T-helper 1 cell treated with Interleukin-12 subunit alpha and Interleukin-12 subunit beta and Interleukin-4 antibody, amounts not matched to agents 30 ng/mL and 1 ng/mL, for 36 hours (primary cell): Measurements from ENCODE around the gene PDGFD. TPM values are rescaled to one million over a fixed set of nuclear protein-coding genes. Genes with fewer than 3 reads are reported as not detected.

ENCODE experiments used
- intact Hi-C: fragments of 100-400 bp; cut with micrococcal nuclease; formaldehyde crosslinking; loops from one replicate; pipeline ENCODE4 v1.15.1; 2024
- total RNA-seq: library from RNA; stranded (reverse); gene quantifications from 2 replicates; pipeline ENCODE4 v1.2.3, GENCODE V29; 2022

The PDGFD gene
- total RNA-seq, 1 donor from 2014 or later, result not detected

DNA sequence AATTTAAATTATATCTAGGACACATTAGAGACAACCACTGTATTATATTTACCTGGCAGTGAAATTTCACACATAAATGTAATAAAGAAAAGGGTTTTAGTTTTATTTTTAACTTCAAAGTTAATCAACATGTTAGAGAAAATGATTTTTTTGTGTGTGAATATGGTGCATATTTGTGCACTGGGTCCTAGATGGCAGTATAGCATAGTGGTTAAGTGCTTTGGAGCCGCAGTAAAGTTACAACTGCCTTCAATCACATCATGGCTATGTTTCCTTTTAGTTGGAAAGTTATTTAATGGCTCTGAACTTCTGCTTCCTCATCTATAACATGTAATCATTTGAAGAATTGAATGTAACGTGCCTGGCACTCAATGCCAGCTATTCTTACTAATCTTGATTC lies 236.4 kb downstream of the PDGFD start:
- intact Hi-C loops, result loop anchor here (2.0 to 5.0 kb wide), 2 partner anchors 225 to 245 kb away; no protein-coding TSS in a partner anchor

DNA sequence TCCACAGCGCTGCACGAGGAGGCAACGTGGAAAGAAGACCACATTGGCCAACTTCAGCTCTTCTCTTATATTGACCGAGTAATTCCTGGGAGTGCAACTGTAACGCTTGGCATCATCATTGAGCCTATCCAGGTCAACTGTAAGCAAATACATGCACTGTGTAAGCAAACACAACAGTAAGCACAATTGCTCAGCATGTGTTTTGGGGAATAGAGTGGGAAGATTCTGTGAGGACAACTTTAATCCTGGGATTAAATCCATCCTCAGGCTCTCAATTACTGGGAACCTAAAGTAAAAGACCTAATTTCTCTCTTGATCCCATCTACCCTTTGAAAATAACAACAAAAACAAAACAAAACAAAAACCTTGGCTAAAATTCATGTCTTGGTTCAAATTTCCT lies 237.0 kb downstream of the PDGFD start:
- intact Hi-C loops, result loop anchor here (2.0 to 5.0 kb wide), 2 partner anchors 225 to 244 kb away; no protein-coding TSS in a partner anchor

- intact Hi-C loops, result loop anchor here (5.0 kb wide), 1 partner anchor 228 kb away; no protein-coding TSS in a partner anchor
Measured at GRCh38 chr11:103924166-103925013, 239.6 kb downstream of the PDGFD start.

DNA sequence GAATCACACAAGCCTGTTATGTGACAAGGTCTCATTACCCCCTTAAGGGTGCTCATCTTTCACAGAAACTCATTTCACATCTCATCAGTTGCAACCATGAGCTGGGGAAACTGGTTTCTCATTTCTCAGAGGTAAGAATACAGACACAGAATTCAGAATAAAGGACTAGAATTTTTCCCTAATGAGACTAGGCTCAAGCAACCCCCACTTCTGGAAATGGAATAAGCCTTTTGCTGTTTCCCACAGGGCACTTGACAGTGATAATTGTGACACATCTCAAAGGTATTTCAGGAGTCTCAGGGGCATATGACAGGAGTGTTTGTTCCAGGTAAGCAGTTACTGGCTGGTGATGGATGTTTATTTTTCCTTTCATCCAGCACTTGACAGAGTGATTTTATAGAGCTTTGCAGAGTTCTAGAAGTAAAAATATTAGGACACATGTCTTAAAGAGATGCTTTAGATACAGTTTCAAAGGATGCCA lies 240.5 kb downstream of the PDGFD start:
- intact Hi-C loops, result no loop called here

DNA sequence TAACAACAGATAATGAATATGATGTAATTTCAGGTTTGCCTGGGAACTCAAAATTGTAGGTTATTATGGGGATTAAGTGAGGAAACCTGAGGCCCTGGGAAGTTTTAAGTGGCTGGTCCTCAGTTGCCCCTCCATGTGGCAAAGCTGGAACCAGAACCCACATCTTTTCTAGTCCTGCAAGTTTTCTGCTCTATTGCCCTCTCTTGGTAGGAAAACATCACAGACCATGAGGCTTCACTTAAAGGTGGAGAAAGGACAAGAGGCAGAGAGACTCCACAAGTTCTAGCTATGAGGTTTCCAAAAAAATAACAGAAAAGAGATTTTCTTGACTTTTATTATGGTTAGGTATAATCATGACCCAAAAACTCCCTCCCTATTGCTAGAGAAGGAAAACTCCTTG lies 243.0 kb downstream of the PDGFD start:
- intact Hi-C loops, result no loop called here

DNA sequence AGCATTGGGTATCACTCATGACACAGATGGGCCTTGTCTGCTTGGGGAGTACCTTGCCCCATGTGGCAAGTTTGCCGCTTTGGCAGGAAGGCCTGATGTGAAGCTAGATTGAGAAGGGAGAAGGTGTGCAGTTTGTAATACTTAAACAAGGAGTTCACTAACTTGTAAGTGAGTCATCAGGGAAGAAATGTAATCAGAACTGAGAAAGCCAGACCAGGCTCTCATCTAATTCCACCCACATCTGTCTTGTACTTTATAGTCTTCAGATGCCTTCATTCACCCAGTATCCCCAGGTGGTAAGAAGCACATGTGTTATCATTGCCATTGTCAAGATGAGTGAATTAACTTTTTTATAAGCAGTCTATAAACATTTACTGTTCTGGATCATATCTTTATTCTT lies 243.5 kb downstream of the PDGFD start:
- intact Hi-C loops, result no loop called here

DNA sequence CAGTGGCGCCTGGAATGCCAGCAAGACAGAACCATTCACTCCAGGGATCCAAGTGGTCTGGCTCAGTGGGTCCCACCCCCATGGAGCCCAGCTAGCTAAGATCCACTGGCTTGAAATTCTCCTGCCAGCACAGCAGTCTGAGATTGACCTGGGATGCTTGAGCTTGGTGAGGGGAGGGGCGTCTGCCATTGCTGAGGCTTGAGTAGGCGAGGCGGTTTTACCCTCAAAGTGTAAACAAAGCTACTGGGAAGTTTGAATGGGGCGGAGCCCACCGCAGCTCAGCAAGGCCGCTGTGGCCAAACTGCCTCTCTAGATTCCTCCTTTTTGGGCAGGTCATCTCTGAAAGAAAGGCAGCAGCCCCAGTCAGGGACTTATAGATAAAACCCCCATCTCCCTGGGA lies 253.2 kb downstream of the PDGFD start:
- intact Hi-C loops, result no loop called here

- intact Hi-C loops, result no loop called here
Measured at GRCh38 chr11:103907548-103908455, 256.1 kb downstream of the PDGFD start.

DNA sequence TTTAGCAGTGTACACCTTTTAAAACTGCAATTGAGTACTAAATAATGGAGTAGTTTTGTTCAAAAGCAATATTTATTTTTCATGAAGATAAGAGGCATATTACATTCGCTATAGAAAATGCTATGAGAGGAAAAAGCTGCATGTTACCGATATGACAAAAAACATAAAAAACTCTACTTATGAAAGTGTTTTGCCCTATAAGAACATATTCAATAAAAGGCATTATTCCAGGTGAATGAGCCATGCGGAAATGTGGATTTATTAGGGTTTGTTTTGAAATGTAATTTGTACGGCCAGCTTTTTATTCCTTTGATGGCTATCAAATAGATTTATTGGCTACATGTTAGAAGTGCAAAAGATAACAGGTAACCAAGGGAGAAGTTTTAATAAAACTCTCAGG lies 256.8 kb downstream of the PDGFD start:
- intact Hi-C loops, result no loop called here

DNA sequence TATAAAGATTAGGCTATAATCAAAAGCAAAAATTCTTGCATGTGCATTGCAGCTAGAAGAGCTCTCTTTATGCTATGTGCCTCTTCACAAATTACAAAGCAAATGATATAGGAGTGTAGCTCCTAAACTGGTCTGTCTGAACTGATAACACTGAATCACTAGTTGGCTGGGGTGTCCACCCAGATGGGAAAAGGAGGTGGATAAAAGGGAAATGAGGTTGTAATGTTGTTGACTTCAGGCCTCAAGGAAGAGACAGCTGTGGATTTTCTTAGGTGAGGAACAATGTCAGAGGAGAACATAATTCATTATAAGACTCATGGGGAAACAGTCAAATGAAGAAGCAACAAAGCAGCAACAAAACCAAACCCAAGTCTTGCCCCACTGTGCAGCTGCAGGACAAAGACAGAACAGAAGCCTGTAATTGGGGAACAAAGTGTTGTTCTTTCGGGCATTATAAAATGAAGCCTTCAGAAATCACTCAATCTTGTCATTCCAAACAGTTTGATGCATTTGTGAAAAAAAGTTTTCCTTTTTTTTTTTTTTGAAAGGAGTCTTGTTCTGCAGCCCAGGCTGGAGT lies 257.6 kb downstream of the PDGFD start:
- intact Hi-C loops, result no loop called here

DNA sequence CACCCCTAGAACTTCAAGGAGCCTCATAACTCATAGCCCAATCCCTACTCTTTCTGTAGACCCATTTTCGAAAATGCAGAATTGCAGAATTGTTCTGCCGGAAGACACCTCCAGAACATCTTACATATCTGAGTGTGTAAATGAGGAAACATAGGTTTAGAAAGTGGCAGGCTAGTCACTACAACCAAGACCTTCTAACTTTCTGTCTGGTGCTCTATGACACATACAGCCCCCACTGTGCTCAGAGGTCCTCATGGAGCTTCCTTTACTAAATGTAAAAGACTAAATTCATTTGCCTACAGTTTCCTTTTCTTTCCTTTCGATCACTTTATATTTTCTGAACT lies 259.7 kb downstream of the PDGFD start:
- intact Hi-C loops, result no loop called here

DNA sequence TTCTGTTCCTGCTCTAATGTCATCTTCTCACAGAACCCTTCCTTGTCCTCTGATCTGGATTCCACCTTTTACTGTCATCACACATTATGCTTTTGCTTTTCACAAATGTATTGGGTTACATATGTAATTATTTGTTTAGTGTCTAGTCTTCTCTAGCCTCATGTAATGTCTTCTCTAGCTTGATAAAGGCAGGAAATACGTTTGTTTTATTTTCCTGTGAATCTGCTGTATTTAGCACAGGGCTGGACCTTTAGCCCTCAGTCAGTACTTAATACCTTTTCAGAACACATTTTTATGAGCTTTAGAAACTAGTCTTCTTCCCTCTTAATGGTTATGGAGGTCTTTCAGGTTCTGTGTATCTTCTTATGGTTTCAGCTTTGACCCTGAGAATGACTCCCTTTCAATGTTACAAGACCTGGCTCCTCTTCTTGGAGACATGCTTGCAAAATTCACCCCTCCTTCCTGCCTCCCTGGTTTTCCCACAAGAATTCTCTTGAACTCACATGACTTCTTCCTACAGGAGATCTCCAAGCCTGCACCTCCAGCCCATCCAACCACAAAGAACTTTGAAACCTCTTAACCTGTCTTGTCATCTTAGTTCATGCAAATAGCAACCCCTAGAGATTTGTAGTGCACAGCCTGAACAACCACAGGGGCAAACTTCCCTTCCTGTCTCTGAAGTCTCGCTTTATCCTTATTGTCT lies 260.2 kb downstream of the PDGFD start:
- intact Hi-C loops, result no loop called here

GRCh38 chr11:103902994-103903393 lies 261.0 kb downstream of the PDGFD start:
- intact Hi-C loops, result no loop called here

DNA sequence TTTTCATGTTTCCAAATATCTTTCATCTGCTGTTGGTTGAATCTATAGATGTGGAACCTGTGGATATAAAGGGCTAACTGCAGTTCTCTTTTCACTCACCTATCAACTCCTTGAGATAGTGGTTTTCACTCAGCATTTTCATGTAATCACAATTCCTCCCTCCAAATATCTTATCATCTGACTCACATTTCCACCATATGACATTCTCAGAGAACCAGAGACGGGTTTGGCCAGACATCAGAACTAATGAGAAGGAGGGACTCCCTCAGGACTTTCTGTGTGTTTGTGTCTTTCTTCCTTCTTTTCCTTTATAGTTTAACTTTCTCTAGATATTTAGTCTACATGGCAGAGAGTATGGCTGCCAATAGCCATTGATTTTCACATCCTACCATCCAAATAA lies 262.3 kb downstream of the PDGFD start:
- intact Hi-C loops, result no loop called here

DNA sequence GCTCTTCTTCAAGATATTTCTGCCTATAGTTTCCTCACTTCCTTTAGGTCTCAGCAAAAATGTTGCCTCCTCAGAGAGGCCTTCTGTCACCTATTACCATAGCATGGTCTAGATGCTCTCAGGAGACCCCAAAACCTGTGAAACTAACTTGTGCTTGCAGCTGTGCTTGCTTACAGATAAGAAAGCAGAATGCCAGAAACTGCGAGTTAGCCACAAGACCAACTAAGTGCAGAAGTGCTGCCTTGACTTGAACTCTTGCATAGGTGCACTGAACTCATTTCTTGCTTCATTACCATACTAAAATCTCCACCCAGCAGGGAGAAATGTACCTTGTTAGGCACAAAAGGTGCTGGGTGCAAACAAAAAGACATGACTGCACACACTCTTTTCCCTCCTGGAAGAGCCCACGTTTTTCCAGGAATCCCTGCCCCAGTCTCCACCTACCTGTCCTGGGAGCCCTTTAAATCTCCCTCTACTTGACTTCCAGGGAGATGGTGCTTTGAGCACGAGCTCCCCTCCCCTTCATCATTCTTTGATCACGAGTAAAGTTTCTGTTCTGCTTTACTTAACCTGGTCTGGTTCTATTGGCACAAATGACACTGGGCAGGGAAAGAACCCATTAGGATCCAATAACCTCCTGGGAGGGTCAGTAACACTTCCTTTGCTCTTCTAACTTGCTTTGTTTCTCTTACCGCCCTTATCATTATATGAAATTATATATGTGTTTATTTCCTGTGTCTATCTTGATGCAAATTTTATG lies 265.2 kb downstream of the PDGFD start:
- intact Hi-C loops, result no loop called here

- intact Hi-C loops, result no loop called here
Measured at GRCh38 chr11:103898065-103898464, 265.9 kb downstream of the PDGFD start.

- intact Hi-C loops, result no loop called here
Measured at GRCh38 chr11:103897160-103897936, 266.6 kb downstream of the PDGFD start.

- intact Hi-C loops, result no loop called here
Measured at GRCh38 chr11:103895106-103895505, 268.8 kb downstream of the PDGFD start.

DNA sequence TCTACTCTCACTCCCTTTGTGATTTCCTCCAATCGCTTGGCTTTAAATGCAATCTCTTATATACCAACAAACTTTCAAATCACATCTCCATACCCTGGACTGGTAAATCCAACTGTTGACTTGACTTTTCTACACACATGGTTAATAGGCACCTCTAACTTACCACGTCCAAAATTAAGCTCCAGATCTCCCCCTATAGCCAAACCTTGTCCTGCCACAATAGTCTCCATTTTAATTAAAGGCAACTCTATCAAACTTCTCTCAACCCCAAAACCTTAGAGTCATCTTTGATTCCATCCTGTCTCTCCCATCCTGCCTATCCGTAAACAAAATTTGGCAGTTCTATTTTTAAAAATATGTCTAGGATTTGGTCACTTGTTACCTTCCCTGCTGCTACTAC lies 269.3 kb downstream of the PDGFD start:
- intact Hi-C loops, result no loop called here

GRCh38 chr11:103894034-103894433 lies 269.9 kb downstream of the PDGFD start:
- intact Hi-C loops, result no loop called here
